Testis (tissue), 3 donors: ENCODE results near the gene C6orf89. TPM values are rescaled to one million over a fixed set of nuclear protein-coding genes. Genes with fewer than 3 reads are reported as not detected.
"Not testable (repeated sequence)": the region's sequence is repeated elsewhere in the genome, so short reads cannot be mapped to it uniquely, and the experiment has no call there.

Experiments
- DNase-seq: peaks from one replicate; pipeline ENCODE4 v3.0.0-alpha.2; 2019
- H3K27ac ChIP-seq, 2 donors: fragments of 200-600 bp; sonication (generic); one replicate each; pipeline ENCODE4 v1.5.1; 2019
- H3K27me3 ChIP-seq: fragments of 200-600 bp; sonication (generic); one replicate; pipeline ENCODE4 v1.5.1; 2019
- H3K36me3 ChIP-seq: fragments of 200-600 bp; sonication (generic); one replicate; pipeline ENCODE4 v1.5.1; 2017; ENCODE audit warnings: low read depth; ENCODE audit errors: missing control alignments
- H3K4me1 ChIP-seq: fragments of 200-600 bp; sonication (generic); one replicate; pipeline ENCODE4 v1.5.1; 2019
- H3K4me3 ChIP-seq, 2 donors: fragments of 200-600 bp; sonication (generic); one replicate each; pipeline ENCODE4 v1.5.1; 2017 to 2019
- H3K9me3 ChIP-seq: fragments of 200-600 bp; sonication (generic); one replicate; pipeline ENCODE4 v1.5.1; 2017
- CTCF ChIP-seq, 3 experiments: fragments of 450-650 bp in 2 of 3; fragments of 200-600 bp in 1 of 3; sonication (generic) in 1 of 3; IDR thresholded peaks; one replicate each; pipeline ENCODE4 v1.5.1; 2016 to 2019; ENCODE audit warnings: antibody characterized with exemption in 3 of 3, mild to moderate bottlenecking in 2 of 3, moderate library complexity in 1 of 3
- POLR2A ChIP-seq: fragments of 450-650 bp; IDR thresholded peaks from one replicate; pipeline ENCODE4 v1.6.1; 2017; ENCODE audit warnings: antibody characterized with exemption, mild to moderate bottlenecking, moderate library complexity
- WGBS, 2 donors: methylation state at CpG; one replicate each; pipeline ENCODE4 v1.1.5; 2018; 5-methylcytosine and 5-hydroxymethylcytosine counted together
- intact Hi-C: fragments of 100-400 bp; cut with DNase I; formaldehyde crosslinking; loops from one replicate; pipeline ENCODE4 v1.15.1; 2023; ENCODE audit warnings: low total_unique reads
- polyA plus RNA-seq: library from polyadenylated mRNA; stranded (reverse); fragments of 350-450 nt; fragmentation: Illumina TruSeq; extraction: RNeasy Lipid Tissue Mini Kit (QIAGEN cat#74804); gene quantifications from one replicate; pipeline ENCODE4 v1.2.3, GENCODE V29; 2014; ENCODE audit warnings: low read depth, low replicate concordance; ENCODE audit not compliant: insufficient read depth
- total RNA-seq, 2 donors: library from RNA; depleted of rRNA; stranded (reverse); fragments of >200 nt; gene quantifications; one replicate each; pipeline ENCODE4 v1.2.3, GENCODE V29; 2016

C6orf89 gene
- total and polyA plus RNA-seq, 3 donors from 2014 or later: 78.9 to 93.6 (median 80.3) TPM

- intact Hi-C loops: loop anchor here (10.0 kb wide), 1 partner anchor 96 kb away; the partner anchor contains the start of gene MTCH1
- H3K4me1 ChIP-seq: peaks cover 35% of the 10 kb centered on the region
- DNase-seq: no peak
These were observed 3.1 kb downstream of the C6orf89 start for GRCh38 chr6:36888654-36889481.

GRCh38 chr6:36890112-36890663, 4.4 kb downstream of the C6orf89 start:
- H3K9me3 ChIP-seq: no peaks in the 10 kb centered on the region
- H3K36me3 ChIP-seq: no peaks in the 10 kb centered on the region
- no peaks in the 10 kb centered on the region for H3K27me3 ChIP-seq
- intact Hi-C loops: no loop called here
- peak; percentile 52 for DNase-seq
- H3K27ac ChIP-seq: peak overlapping the region; percentile 48 to 68
- 59 to 85% methylated on average over 3 of the region's 3 CpGs for WGBS, 2 donors
- H3K4me3 ChIP-seq: no peak overlapping the region
- peaks cover 32% of the 10 kb centered on the region for H3K4me1 ChIP-seq
- TF ChIP-seq POLR2A (no peak), CTCF (IDR thresholded peaks at IDR 0.05) (no peak)

More at GRCh38 chr6:36888654-36889481, 3.1 kb downstream of the C6orf89 start:
- TF ChIP-seq POLR2A: no peak
- 27 to 39% methylated on average over 6 of the region's 6 CpGs for WGBS, 2 donors
- H3K36me3 ChIP-seq: no peaks in the 10 kb centered on the region
- H3K9me3 ChIP-seq: no peaks in the 10 kb centered on the region
- peak overlapping the region in 1 of 2 donors; percentile 68 for H3K27ac ChIP-seq
- H3K27me3 ChIP-seq: no peaks in the 10 kb centered on the region
- H3K4me3 ChIP-seq: no peak overlapping the region

- WGBS, 2 donors: 95 to 96% methylated on average over 2 of the region's 2 CpGs
- Histone ChIP-seq H3K4me1 (peaks cover 28% of the 10 kb centered on the region), H3K27ac (peak overlapping the region in 1 of 2 donors; percentile 68)
- H3K4me3 ChIP-seq, H3K27me3 ChIP-seq, H3K9me3 ChIP-seq, intact Hi-C loops, H3K36me3 ChIP-seq, DNase-seq: not testable (repeated sequence)
These were observed 5.4 kb downstream of the C6orf89 start for GRCh38 chr6:36891153-36891552.

- TF ChIP-seq CTCF (IDR thresholded peaks at IDR 0.05) (no peak), POLR2A (no peak)
- Histone ChIP-seq H3K4me1 (peaks cover 3% of the 10 kb centered on the region), H3K36me3 (no peaks in the 10 kb centered on the region), H3K4me3 (no peak overlapping the region), H3K27ac (peak overlapping the region in 1 of 2 donors; percentile 21), H3K9me3 (no peaks in the 10 kb centered on the region), H3K27me3 (no peaks in the 10 kb centered on the region)
- intact Hi-C loops: no loop called here
- WGBS, 2 donors: 72 to 87% methylated on average over 8 of the region's 8 CpGs
- no peak for DNase-seq
These were observed 8.5 kb downstream of the C6orf89 start for GRCh38 chr6:36893976-36894932.

- TF ChIP-seq POLR2A: no peak
- no peak for TF ChIP-seq CTCF (IDR thresholded peaks at IDR 0.05)
- no peak overlapping the region for H3K27ac ChIP-seq
- WGBS, 2 donors: 86 to 88% methylated on average over 6 of the region's 6 CpGs
- no peak overlapping the region for H3K4me3 ChIP-seq
- H3K4me1 ChIP-seq: no peaks in the 10 kb centered on the region
- intact Hi-C loops: no loop called here
- H3K36me3 ChIP-seq: no peaks in the 10 kb centered on the region
- H3K9me3 ChIP-seq: no peaks in the 10 kb centered on the region
- DNase-seq: no peak
- no peaks in the 10 kb centered on the region for H3K27me3 ChIP-seq
These were observed 11.9 kb downstream of the C6orf89 start for GRCh38 chr6:36897609-36898008.
